CD4-positive, alpha-beta memory T cell (primary cell): ENCODE measurements around the gene ABHD6. TPM values are rescaled to one million over a fixed set of nuclear protein-coding genes. Genes with fewer than 3 reads are reported as not detected.

Experiments used
- CTCF ChIA-PET: fragments of 350-600 bp; sonication (Branson Sonifier 250); formaldehyde crosslinking; loops from one replicate; lab custom pipeline; 2021; ENCODE audit warnings: inconsistent platforms; ENCODE audit not compliant: partially characterized antibody; lab: Charles Lee
- POLR2A ChIA-PET: fragments of 350-600 bp; sonication (Branson Sonifier 250); formaldehyde crosslinking; loops from one replicate; lab custom pipeline; 2021; ENCODE audit not compliant: partially characterized antibody; lab: Charles Lee
- DNase-seq, 5 donors: peaks; one replicate each; pipeline versions ENCODE4 v3.0.0 to v3.0.0-alpha.2; 2020 to 2022; ENCODE audit warnings: mixed read lengths in 1 of 5
- H3K27ac ChIP-seq: one replicate; pipeline ENCODE4 v1.7.0; 2013; ENCODE audit warnings: low read depth, low read length
- H3K27me3 ChIP-seq: 2 replicates; pipeline ENCODE4 v1.7.0; 2013; ENCODE audit warnings: mild to moderate bottlenecking, low read length, moderate library complexity; ENCODE audit not compliant: insufficient read depth
- H3K36me3 ChIP-seq: 2 replicates; pipeline ENCODE4 v1.7.0; 2013; ENCODE audit warnings: mild to moderate bottlenecking, low read length, moderate library complexity; ENCODE audit not compliant: insufficient read depth
- H3K4me1 ChIP-seq: 2 replicates; pipeline ENCODE4 v1.7.0; 2013; ENCODE audit warnings: mild to moderate bottlenecking, low read length, moderate library complexity; ENCODE audit not compliant: insufficient read depth
- H3K4me3 ChIP-seq, 2 donors: one replicate each; pipeline ENCODE4 v1.7.0; 2013; ENCODE audit warnings: low read length in 2 of 2, mild to moderate bottlenecking in 1 of 2
- H3K9me3 ChIP-seq, 2 donors: one replicate each; pipeline ENCODE4 v1.7.0; 2013; ENCODE audit warnings: low read length in 2 of 2, control low read depth in 1 of 2; ENCODE audit not compliant: control insufficient read depth in 1 of 2
- H3K27ac Mint-ChIP-seq, 7 donors: one replicate each; pipeline ENCODE4 v1.8.0; 2020 to 2021; ENCODE audit warnings: mixed read lengths in 7 of 7, mild to moderate bottlenecking in 6 of 7, inconsistent platforms in 3 of 7, moderate library complexity in 3 of 7
- H3K27me3 Mint-ChIP-seq, 2 donors: one replicate each; pipeline ENCODE4 v1.8.0; 2020 to 2021; ENCODE audit warnings: mixed read lengths in 2 of 2
- H3K36me3 Mint-ChIP-seq, 2 donors: one replicate each; pipeline ENCODE4 v1.8.0; 2020 to 2021; ENCODE audit warnings: mixed read lengths in 2 of 2, inconsistent platforms in 1 of 2, mild to moderate bottlenecking in 1 of 2
- H3K4me1 Mint-ChIP-seq, 4 donors: one replicate each; pipeline ENCODE4 v1.8.0; 2020 to 2021; ENCODE audit warnings: mixed read lengths in 4 of 4, mild to moderate bottlenecking in 1 of 4
- H3K4me3 Mint-ChIP-seq, 8 donors: one replicate each; pipeline ENCODE4 v1.8.0; 2020 to 2021; ENCODE audit warnings: mixed read lengths in 8 of 8, mild to moderate bottlenecking in 7 of 8, moderate library complexity in 6 of 8, inconsistent platforms in 3 of 8
- H3K9me3 Mint-ChIP-seq, 8 donors: one replicate each; pipeline ENCODE4 v1.8.0; 2020 to 2021; ENCODE audit warnings: mixed read lengths in 8 of 8, mild to moderate bottlenecking in 5 of 8, inconsistent platforms in 3 of 8, moderate library complexity in 1 of 8
- intact Hi-C: fragments of 100-400 bp; cut with micrococcal nuclease; formaldehyde crosslinking; loops from one replicate; pipeline ENCODE4 v1.15.1; 2023
- polyA plus RNA-seq, 2 donors: library from polyadenylated mRNA; unstranded; fragments of 300-500 nt; fragmentation: Illumina TruSeq; gene quantifications; one replicate each; pipeline ENCODE4 v1.2.3, GENCODE V29; 2021
- total RNA-seq, 2 experiments: library from RNA; stranded (reverse); gene quantifications; one replicate each; pipeline ENCODE4 v1.2.3, GENCODE V29; 2021

ABHD6 gene
- total and polyA plus RNA-seq, 4 experiments from 2014 or later: 4.7 to 8.2 (median 6.2) TPM

GRCh38 chr3:58250093-58250707 lies 12.6 kb downstream of the ABHD6 start:
- Histone ChIP-seq H3K27ac (no peak overlapping the region), H3K4me3 (no peak overlapping the region), H3K9me3 (no peaks in the 10 kb centered on the region), H3K36me3 (no peaks in the 10 kb centered on the region), H3K27me3 (no peaks in the 10 kb centered on the region), H3K4me1 (no peaks in the 10 kb centered on the region)
- ChIA-PET POLR2A (interaction anchor here (0.8 kb wide), 1 partner anchor 12 kb away, joined by 3 read pairs; the partner anchor contains the start of gene ABHD6), CTCF (interaction anchor here (1.1 kb wide), 1 partner anchor 72 kb away, joined by 3 read pairs; no protein-coding TSS in a partner anchor)
- peak overlapping the region in 1 of 7 donors; percentile 45 for H3K27ac Mint-ChIP-seq
- intact Hi-C loops: no loop called here
- no peaks in the 10 kb centered on the region for H3K27me3 Mint-ChIP-seq
- H3K36me3 Mint-ChIP-seq: no peaks in the 10 kb centered on the region
- H3K4me1 Mint-ChIP-seq: no peaks in the 10 kb centered on the region
- no peaks in the 10 kb centered on the region for H3K9me3 Mint-ChIP-seq
- H3K4me3 Mint-ChIP-seq: no peak overlapping the region
- DNase-seq: no peak

GRCh38 chr3:58251631-58252035 lies 14.0 kb downstream of the ABHD6 start:
- no peak overlapping the region for H3K4me3 ChIP-seq
- no peaks in the 10 kb centered on the region for H3K27me3 ChIP-seq
- Mint-ChIP-seq H3K27me3 (no peaks in the 10 kb centered on the region), H3K4me1 (peaks cover 0 to 2% (median 0%) of the 10 kb centered on the region in 4 donors), H3K4me3 (no peak overlapping the region), H3K9me3 (no peaks in the 10 kb centered on the region), H3K36me3 (peaks cover 0 to 6% of the 10 kb centered on the region in 2 donors), H3K27ac (no peak overlapping the region)
- no peaks in the 10 kb centered on the region for H3K9me3 ChIP-seq
- no peaks in the 10 kb centered on the region for H3K4me1 ChIP-seq
- ChIA-PET CTCF (no interaction called here), POLR2A (no interaction called here)
- intact Hi-C loops: no loop called here
- DNase-seq: no peak
- H3K36me3 ChIP-seq: no peaks in the 10 kb centered on the region
- H3K27ac ChIP-seq: no peak overlapping the region

- H3K4me3 Mint-ChIP-seq: no peak overlapping the region
- H3K27me3 Mint-ChIP-seq: no peaks in the 10 kb centered on the region
- H3K4me3 ChIP-seq: no peak overlapping the region
- CTCF ChIA-PET: interaction anchor here (1.5 kb wide), 1 partner anchor 9 kb away, joined by 3 read pairs; no protein-coding TSS in a partner anchor
- POLR2A ChIA-PET: no interaction called here
- DNase-seq: no peak
- H3K36me3 Mint-ChIP-seq: peaks cover 15 to 21% of the 10 kb centered on the region in 2 donors
- peaks cover 0 to 2% (median 0%) of the 10 kb centered on the region in 4 donors for H3K4me1 Mint-ChIP-seq
- H3K9me3 Mint-ChIP-seq: no peaks in the 10 kb centered on the region
- no peaks in the 10 kb centered on the region for H3K9me3 ChIP-seq
- H3K27me3 ChIP-seq: no peaks in the 10 kb centered on the region
- no peak overlapping the region for H3K27ac Mint-ChIP-seq
- no peak overlapping the region for H3K27ac ChIP-seq
- H3K36me3 ChIP-seq: no peaks in the 10 kb centered on the region
- no peaks in the 10 kb centered on the region for H3K4me1 ChIP-seq
- intact Hi-C loops: no loop called here
These were observed 16.6 kb downstream of the ABHD6 start for GRCh38 chr3:58254144-58254543.

- peaks cover 0 to 4% (median 0%) of the 10 kb centered on the region in 4 donors for H3K4me1 Mint-ChIP-seq
- H3K4me3 Mint-ChIP-seq: no peak overlapping the region
- POLR2A ChIA-PET: no interaction called here
- Histone ChIP-seq H3K27ac (no peak overlapping the region), H3K27me3 (no peaks in the 10 kb centered on the region), H3K4me3 (no peak overlapping the region), H3K9me3 (no peaks in the 10 kb centered on the region), H3K4me1 (no peaks in the 10 kb centered on the region), H3K36me3 (no peaks in the 10 kb centered on the region)
- H3K36me3 Mint-ChIP-seq: peaks cover 15 to 27% of the 10 kb centered on the region in 2 donors
- CTCF ChIA-PET: no interaction called here
- peak overlapping the region in 1 of 7 donors; percentile 37 for H3K27ac Mint-ChIP-seq
- intact Hi-C loops: no loop called here
- no peak for DNase-seq
- no peaks in the 10 kb centered on the region for H3K27me3 Mint-ChIP-seq
- peaks cover 0 to 2% (median 0%) of the 10 kb centered on the region in 8 donors for H3K9me3 Mint-ChIP-seq
These were observed 18.5 kb downstream of the ABHD6 start for GRCh38 chr3:58256061-58256460.

- H3K9me3 Mint-ChIP-seq: peaks cover 0 to 2% (median 0%) of the 10 kb centered on the region in 8 donors
- H3K27me3 Mint-ChIP-seq: no peaks in the 10 kb centered on the region
- Histone ChIP-seq H3K4me1 (no peaks in the 10 kb centered on the region), H3K36me3 (no peaks in the 10 kb centered on the region), H3K4me3 (no peak overlapping the region), H3K27ac (no peak overlapping the region), H3K9me3 (no peaks in the 10 kb centered on the region), H3K27me3 (no peaks in the 10 kb centered on the region)
- H3K4me1 Mint-ChIP-seq: peaks cover 0 to 4% (median 0%) of the 10 kb centered on the region in 4 donors
- ChIA-PET CTCF (no interaction called here), POLR2A (no interaction called here)
- H3K4me3 Mint-ChIP-seq: no peak overlapping the region
- H3K36me3 Mint-ChIP-seq: peaks cover 15 to 28% of the 10 kb centered on the region in 2 donors
- DNase-seq: no peak
- intact Hi-C loops: no loop called here
- H3K27ac Mint-ChIP-seq: no peak overlapping the region
These were observed 18.9 kb downstream of the ABHD6 start for GRCh38 chr3:58256511-58256910.

- H3K27me3 ChIP-seq: no peaks in the 10 kb centered on the region
- no peaks in the 10 kb centered on the region for H3K9me3 ChIP-seq
- H3K4me3 ChIP-seq: no peak overlapping the region
- H3K36me3 ChIP-seq: no peaks in the 10 kb centered on the region
- Mint-ChIP-seq H3K4me1 (peaks cover 0 to 4% (median 0%) of the 10 kb centered on the region in 4 donors), H3K27me3 (no peaks in the 10 kb centered on the region), H3K4me3 (no peak overlapping the region), H3K36me3 (peaks cover 17 to 31% of the 10 kb centered on the region in 2 donors), H3K9me3 (peaks cover 0 to 2% (median 0%) of the 10 kb centered on the region in 8 donors), H3K27ac (peak overlapping the region in 1 of 7 donors; percentile 12)
- no peaks in the 10 kb centered on the region for H3K4me1 ChIP-seq
- CTCF ChIA-PET: no interaction called here
- DNase-seq: no peak
- no peak overlapping the region for H3K27ac ChIP-seq
- intact Hi-C loops: no loop called here
- POLR2A ChIA-PET: interaction anchor here (1.0 kb wide), 1 partner anchor 20 kb away, joined by 5 read pairs; no protein-coding TSS in a partner anchor
These were observed 20.9 kb downstream of the ABHD6 start for GRCh38 chr3:58258392-58259055.

- H3K27me3 ChIP-seq: no peaks in the 10 kb centered on the region
- Mint-ChIP-seq H3K36me3 (peaks cover 17 to 31% of the 10 kb centered on the region in 2 donors), H3K27me3 (no peaks in the 10 kb centered on the region), H3K4me1 (peaks cover 0 to 4% (median 0%) of the 10 kb centered on the region in 4 donors), H3K9me3 (peaks cover 0 to 2% (median 0%) of the 10 kb centered on the region in 8 donors), H3K4me3 (no peak overlapping the region), H3K27ac (no peak overlapping the region)
- no peaks in the 10 kb centered on the region for H3K9me3 ChIP-seq
- ChIA-PET POLR2A (no interaction called here), CTCF (no interaction called here)
- H3K4me1 ChIP-seq: no peaks in the 10 kb centered on the region
- H3K4me3 ChIP-seq: no peak overlapping the region
- no peaks in the 10 kb centered on the region for H3K36me3 ChIP-seq
- no peak overlapping the region for H3K27ac ChIP-seq
- no peak for DNase-seq
- intact Hi-C loops: no loop called here
These were observed 22.7 kb downstream of the ABHD6 start for GRCh38 chr3:58260261-58260731.
